ENCODE data around the gene ANK2. TPM values are rescaled to one million over a fixed set of nuclear protein-coding genes. Genes with fewer than 3 reads are reported as not detected.
"Not testable (repeated sequence)": the region's sequence is repeated elsewhere in the genome, so short reads cannot be mapped to it uniquely, and the experiment has no call there.

ANK2 gene
- polyA plus RNA-seq, 3 donors = 63.7 to 70.2 (median 65.4) TPM

GRCh38 chr4:113147498-113148111 is 98.2 kb downstream of the ANK2 start:
- DNase-seq = no peak

DNA sequence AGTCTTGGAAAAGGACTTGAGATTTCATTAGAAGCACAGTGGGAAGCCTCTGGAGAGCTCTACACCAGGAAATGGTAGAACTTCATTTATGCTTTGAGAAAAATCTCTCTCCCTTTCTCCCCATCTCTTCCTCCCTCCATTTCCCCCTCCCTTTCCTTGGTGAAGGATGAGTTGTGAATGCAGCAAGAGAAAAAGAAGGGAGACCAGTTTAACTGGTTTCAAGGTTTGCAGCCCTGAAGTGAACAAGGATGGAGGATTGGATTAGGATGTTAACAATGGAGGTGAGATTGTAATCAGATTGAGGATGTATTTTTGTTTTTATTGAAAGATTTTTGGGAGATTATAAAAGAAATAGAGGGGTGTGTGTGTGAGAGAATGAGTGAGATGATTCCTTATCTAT is 99.5 kb downstream of the ANK2 start:
- no peak for DNase-seq

DNA sequence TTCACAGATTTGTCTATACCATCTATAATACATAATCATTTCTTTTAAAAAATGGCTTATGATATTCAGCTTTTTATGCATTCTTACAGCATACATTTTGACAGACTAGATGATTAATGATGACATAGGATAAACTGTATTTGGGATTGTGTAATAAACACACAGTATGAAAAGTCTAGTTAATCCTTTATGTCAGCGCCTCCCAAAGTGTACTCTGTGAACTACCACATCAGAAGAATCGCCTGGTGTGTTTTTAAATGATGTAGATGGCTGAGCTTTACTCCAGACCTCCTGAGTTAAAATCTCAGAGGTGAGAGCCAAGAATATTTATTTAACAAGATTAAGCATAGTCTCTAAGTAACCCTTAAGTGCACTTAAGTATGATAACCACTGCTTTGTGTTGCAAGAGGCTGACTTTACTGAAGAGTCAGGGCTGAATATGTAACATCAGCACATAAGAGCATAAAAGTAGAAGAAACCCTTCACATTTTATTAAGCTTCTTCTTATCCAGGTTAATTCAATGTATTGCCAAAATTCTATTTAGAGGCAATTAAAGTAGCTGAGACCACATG is 104.2 kb downstream of the ANK2 start:
- DNase-seq = no peak

GRCh38 chr4:113154281-113154680 is 104.8 kb downstream of the ANK2 start:
- DNase-seq = no peak

- no peak for DNase-seq
These were observed 107.8 kb downstream of the ANK2 start for GRCh38 chr4:113157086-113157857.

GRCh38 chr4:113159942-113160545 is 110.6 kb downstream of the ANK2 start:
- no peak for DNase-seq

DNA sequence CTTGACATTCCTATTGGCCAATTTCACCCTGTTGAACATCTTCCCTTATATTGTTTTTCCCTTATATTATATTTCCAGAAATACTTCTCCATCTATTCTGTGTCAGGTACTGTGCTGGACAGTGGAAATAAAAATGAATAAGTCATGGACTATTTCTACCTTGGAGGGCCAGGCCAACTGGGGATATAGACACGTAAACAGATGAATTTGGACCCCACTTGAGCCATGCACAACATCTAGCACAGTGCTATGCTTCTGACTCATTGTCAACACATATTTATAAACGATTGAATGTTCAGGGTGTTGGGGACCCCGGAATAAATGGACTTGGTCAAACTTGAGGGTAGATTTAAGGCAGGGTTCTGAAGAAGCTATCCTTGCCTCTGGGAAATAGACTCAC is 111.1 kb downstream of the ANK2 start:
- DNase-seq = no peak

- no peak for DNase-seq
These were observed 112.6 kb downstream of the ANK2 start for GRCh38 chr4:113162089-113162488.

GRCh38 chr4:113169368-113169767 is 119.9 kb downstream of the ANK2 start:
- peak; percentile 39 for DNase-seq

DNA sequence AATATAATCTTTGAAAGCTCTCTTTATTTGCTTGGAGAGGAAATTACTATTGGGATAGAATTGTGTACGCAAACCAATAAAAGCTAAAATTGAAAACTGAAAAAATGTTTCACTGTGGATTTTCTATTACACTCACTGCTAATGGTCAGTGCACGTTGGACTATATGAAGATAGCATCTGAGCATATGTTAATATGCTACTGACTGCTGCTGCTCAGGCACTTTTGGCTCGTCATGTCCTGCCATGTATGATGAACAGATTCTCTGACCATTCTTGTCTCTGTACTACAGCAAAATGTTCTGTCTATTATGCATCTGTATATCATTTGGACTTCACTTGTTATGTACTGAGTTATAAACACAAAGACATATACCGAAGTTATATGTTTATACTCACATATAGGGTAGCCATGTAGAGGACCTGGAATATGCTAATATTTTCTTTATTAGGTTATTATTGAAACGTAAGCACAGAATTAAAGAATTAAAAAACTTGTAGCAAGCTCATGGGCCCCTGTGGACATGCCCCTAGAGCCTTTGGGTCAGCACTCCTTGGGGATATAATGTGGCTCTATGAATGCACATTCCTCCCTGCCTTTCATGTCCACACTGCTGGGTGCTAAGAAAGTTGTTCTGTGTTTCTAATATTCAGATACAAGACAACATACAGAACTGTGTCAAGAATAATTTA is 120.8 kb downstream of the ANK2 start:
- DNase-seq = no peak

- DNase-seq = no peak
These were observed 121.5 kb downstream of the ANK2 start for GRCh38 chr4:113170805-113171468.

DNA sequence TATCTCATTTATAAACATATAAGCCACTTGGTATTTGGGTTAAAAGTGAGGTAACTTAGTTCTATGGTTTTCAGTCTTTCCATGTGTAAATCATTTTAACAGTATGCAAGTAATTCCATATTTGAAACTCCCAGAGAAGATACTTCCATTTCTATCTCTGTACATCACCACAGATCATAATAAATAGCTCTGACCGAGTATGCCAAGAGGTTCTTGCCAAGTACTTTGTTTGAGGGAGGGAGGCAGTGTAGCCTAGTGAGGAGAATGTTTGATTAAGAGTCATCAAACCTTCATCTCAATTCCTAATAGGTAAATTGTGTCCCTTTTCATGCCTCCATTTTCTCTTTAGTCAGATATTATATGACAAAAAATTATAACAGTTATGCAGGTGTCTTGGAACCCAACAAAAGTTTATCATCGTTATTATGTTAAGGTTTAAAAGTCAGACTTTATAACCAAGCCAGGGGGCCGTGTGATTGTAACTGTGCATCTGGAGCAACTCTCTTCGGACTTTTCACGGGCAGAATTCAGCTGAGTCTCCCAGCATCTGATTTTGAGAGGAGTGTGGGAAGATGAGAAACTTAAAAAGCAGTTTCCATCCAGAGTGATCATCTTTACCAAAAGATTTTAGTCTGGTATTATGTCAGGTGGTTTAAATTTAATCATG is 123.8 kb downstream of the ANK2 start:
- no peak for DNase-seq

- no peak for DNase-seq
These were observed 124.4 kb downstream of the ANK2 start for GRCh38 chr4:113173793-113174264.

- DNase-seq = no peak
These were observed 129.6 kb downstream of the ANK2 start for GRCh38 chr4:113179091-113179490.

- no peak for DNase-seq
These were observed 130.5 kb downstream of the ANK2 start for GRCh38 chr4:113179996-113180395.

DNA sequence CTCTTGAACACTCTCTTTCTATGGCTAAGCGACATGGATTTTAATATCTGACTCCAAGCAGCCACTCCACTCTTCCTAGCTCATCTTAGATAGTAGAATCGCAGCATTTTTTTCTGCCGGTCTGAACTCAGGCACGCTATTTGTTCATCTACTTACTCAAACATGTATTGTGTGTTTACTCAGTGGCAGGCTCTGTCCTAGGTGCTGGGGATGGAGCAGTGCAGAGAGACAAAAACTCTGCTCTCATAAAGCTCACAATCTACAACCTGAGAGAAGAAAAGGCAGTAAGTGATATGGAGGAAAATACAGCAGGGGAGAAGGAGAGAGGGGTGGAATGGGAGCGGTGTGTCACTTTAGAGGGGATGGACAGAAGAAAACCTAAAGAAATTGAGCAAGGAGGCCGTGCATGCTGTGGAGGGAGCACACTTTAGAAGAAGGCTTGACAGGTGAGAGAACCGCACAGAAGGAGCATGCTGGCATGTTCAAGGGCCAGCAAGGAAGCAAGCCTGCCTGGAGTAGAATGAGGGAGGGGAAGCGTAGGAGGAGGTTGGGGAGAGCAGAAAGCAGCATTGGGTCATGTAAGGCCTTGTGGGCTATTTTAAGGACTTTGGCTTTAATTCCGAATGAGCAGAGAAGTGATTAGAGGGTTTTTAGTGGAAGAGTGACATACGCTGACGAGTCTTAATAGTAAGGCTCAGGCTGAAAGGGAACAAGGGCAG is 132.0 kb downstream of the ANK2 start:
- DNase-seq = no peak

- no peak for DNase-seq
These were observed 133.7 kb downstream of the ANK2 start for GRCh38 chr4:113183032-113183605.

DNA sequence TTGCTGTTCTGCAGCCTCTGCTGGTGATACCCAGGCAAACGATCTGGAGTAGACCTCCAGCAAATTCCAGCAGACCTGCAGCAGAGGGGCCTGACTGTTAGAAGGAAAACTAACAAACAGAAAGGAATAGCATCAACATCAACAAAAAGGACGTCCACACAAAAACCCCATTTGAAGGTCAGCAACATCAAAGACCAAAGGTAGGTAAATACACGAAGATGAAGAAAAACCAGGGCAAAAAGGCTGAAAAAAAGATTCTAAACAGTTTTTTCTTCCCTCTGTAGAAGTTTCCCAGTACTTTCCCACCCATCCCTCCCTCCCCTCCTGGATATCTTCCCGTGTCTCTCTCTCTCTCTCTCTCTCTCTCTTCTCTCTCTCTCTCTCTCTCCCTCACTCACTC is 136.8 kb downstream of the ANK2 start:
- not testable (repeated sequence) for DNase-seq

DNA sequence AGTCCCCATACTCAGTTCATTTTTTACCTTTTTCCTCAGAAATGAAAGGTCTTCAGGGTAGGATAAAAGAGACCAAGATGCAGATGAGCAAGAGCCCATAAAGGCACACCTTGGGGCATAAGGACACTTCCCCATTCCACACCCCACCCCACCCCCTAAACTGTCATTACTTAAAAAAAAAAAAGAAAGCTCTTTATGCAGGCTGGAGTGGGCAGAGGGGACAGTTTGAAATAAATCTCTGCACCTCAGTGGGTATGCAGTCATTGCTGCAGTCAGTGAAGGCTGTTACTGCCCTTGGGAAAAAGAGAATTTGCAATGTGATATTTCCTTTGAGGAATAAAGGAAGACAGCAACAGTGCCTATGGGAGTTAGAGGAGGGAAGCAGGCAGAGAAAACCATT is 137.5 kb downstream of the ANK2 start:
- DNase-seq = no peak

DNA sequence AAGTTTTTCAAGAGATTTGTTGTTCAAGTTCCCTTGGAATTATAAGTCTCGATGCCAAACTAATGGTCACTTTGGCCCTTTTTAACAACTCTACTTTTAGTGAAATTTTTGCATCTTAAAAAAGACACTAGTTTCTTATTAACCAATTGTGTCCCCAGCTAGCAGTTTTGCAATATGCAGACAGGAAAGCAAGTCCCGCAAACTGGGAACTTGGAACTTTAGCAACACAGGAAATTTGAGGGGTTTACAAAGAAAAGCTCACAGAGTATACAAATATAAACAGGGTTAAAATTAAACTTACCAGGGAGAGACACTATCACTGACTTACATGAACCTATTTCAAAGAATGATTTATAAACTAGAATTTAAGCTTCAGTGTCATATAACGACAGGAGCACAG is 137.9 kb downstream of the ANK2 start:
- no peak for DNase-seq

Data from renal pelvis (tissue), 4 donors.